Measurements from ENCODE around the gene LRP1B.
A peak's percentile ranks its signal among the peaks of the same experiment; 100 is the strongest.

- TF ChIP-seq CTCF (IDR thresholded peaks at IDR 0.05) (peak in 3 of 4 donors; percentile 40 to 54 (median 46)), POLR2A (IDR thresholded peaks at IDR 0.05) (no peak)
Measured at GRCh38 chr2:141109633-141110032, 1021.2 kb downstream of the LRP1B start.

Data from right lobe of liver (tissue), 4 donors.